ENCODE measurements around the gene CACNA1I. TPM values are rescaled to one million over a fixed set of nuclear protein-coding genes. Genes with fewer than 3 reads are reported as not detected.

The CACNA1I gene
- total RNA-seq, 4 donors from 2014 or later = under 0.01 to 0.39 (median 0.33) TPM; not detected in 1

DNA sequence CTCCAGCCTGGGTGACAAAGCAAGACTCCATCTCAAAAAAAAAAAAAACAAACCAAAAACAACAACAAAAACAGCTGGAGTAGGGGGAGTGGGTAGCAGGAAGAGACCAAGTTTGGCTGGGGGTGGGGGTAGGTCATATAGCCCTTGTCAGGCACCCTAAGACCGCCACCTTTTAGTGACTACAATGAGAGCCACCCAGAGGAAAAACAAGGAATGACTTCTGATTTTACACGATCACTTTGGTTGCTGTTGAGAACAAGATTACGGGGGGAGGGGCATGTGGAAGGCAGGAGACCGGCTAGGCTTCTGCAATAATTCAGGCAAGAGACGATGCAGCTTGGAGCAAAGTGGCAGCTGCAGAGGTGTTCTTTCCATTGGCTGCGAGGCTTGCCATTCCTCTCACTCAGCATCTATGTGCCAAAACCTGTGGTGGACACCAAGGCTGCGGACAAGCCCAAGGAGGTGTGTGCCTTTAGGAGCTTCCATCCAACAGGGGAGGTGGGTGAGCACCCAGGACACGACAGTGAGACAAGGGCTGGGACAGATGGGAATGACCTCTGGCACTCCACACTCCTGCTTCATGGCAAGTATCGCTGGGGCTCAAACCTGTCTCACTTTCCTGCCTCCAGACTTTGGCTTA, 39.7 kb upstream of the CACNA1I start:
- Histone ChIP-seq H3K4me3 (no peak overlapping the region), H3K36me3 (peaks cover 0 to 35% (median 26%) of the 10 kb centered on the region in 4 donors), H3K27ac (replicated peaks in 1 of 4) (peak overlapping the region in 1 of 4 donors; percentile 91), H3K9me3 (no peaks in the 10 kb centered on the region), H3K27me3 (no peaks in the 10 kb centered on the region), H3K4me1 (peaks cover 51 to 76% (median 73%) of the 10 kb centered on the region in 4 donors)
- WGBS = 41% methylated on average over 7 of the region's 9 CpGs
- intact Hi-C loops (cut with DNase I) = loop anchor here (5.0 kb wide), 1 partner anchor 816 kb away; the partner anchor contains the start of gene ADSL
- TF ChIP-seq POLR2A (IDR thresholded peaks at IDR 0.05; ENCODE audit: low read depth) (no peak), POLR2AphosphoS5 (IDR thresholded peaks at IDR 0.05) (no peak), EP300 (IDR thresholded peaks at IDR 0.05) (no peak)
- TF ChIP-seq, protein P1, sequence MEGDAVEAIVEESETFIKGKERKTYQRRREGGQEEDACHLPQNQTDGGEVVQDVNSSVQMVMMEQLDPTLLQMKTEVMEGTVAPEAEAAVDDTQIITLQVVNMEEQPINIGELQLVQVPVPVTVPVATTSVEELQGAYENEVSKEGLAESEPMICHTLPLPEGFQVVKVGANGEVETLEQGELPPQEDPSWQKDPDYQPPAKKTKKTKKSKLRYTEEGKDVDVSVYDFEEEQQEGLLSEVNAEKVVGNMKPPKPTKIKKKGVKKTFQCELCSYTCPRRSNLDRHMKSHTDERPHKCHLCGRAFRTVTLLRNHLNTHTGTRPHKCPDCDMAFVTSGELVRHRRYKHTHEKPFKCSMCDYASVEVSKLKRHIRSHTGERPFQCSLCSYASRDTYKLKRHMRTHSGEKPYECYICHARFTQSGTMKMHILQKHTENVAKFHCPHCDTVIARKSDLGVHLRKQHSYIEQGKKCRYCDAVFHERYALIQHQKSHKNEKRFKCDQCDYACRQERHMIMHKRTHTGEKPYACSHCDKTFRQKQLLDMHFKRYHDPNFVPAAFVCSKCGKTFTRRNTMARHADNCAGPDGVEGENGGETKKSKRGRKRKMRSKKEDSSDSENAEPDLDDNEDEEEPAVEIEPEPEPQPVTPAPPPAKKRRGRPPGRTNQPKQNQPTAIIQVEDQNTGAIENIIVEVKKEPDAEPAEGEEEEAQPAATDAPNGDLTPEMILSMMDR (IDR thresholded peaks at IDR 0.05) = peak in 1 of 3 experiments; percentile 20
- DNase-seq (ENCODE audit: extremely low spot score) = no peak

GRCh38 chr22:39532215-39533073, 38.1 kb upstream of the CACNA1I start, which contains the start of gene RPS19BP1:
Gene RPS19BP1 (minus strand): TSS chr22:39532748. CDS start chr22:39532738, 10 bp downstream.
- Histone ChIP-seq H3K27me3 (no peaks in the 10 kb centered on the region), H3K27ac (replicated peaks in 1 of 4) (peak within 1 kb of the TSS; percentile 91 to 96 (median 92)), H3K4me3 (peak within 1 kb of the TSS; percentile 78 to 95 (median 86)), H3K36me3 (peaks cover 0 to 30% (median 22%) of the 10 kb centered on the region in 4 donors), H3K4me1 (peaks cover 51 to 63% (median 58%) of the 10 kb centered on the region in 4 donors), H3K9me3 (no peaks in the 10 kb centered on the region)
- intact Hi-C loops (cut with DNase I) = loop anchor here (5.0 kb wide), 1 partner anchor 815 kb away; the partner anchor contains the start of gene ADSL
- DNase-seq (ENCODE audit: extremely low spot score) = peak; percentile 99
- no peak for TF ChIP-seq EP300 (IDR thresholded peaks at IDR 0.05)
- peak; percentile 77 for TF ChIP-seq POLR2A (IDR thresholded peaks at IDR 0.05; ENCODE audit: low read depth)
- TF ChIP-seq POLR2AphosphoS5 (IDR thresholded peaks at IDR 0.05) = peak; percentile 94 to 98
- TF ChIP-seq, protein P1 (IDR thresholded peaks at IDR 0.05) = peak in 1 of 3 experiments; percentile 27
- 1% methylated on average over 41 of the region's 67 CpGs for WGBS

GRCh38 chr22:39534092-39534506, 36.5 kb upstream of the CACNA1I start:
- Histone ChIP-seq H3K4me3 (no peak overlapping the region), H3K27ac (replicated peaks in 1 of 4) (peak overlapping the region; percentile 6 to 51 (median 44))
- WGBS = 75% methylated on average over 6 of the region's 12 CpGs

More at GRCh38 chr22:39534092-39534506, 36.5 kb upstream of the CACNA1I start:
- H3K4me1 ChIP-seq = peaks cover 35 to 46% (median 41%) of the 10 kb centered on the region in 4 donors
- intact Hi-C loops (cut with DNase I) = loop anchor here (5.0 kb wide), 1 partner anchor 813 kb away; the partner anchor contains the start of gene ADSL
- TF ChIP-seq, protein P1 (IDR thresholded peaks at IDR 0.05) = no peak
- TF ChIP-seq EP300 (IDR thresholded peaks at IDR 0.05) (no peak), POLR2A (IDR thresholded peaks at IDR 0.05; ENCODE audit: low read depth) (no peak), POLR2AphosphoS5 (IDR thresholded peaks at IDR 0.05) (no peak)
- no peaks in the 10 kb centered on the region for H3K9me3 ChIP-seq
- no peaks in the 10 kb centered on the region for H3K27me3 ChIP-seq
- H3K36me3 ChIP-seq = peaks cover 0 to 19% (median 12%) of the 10 kb centered on the region in 4 donors
- DNase-seq (ENCODE audit: extremely low spot score) = no peak

All from esophagus muscularis mucosa (tissue), 4 donors.